ENCODE measurements around the gene EDA.

- TF ChIP-seq, protein P1, sequence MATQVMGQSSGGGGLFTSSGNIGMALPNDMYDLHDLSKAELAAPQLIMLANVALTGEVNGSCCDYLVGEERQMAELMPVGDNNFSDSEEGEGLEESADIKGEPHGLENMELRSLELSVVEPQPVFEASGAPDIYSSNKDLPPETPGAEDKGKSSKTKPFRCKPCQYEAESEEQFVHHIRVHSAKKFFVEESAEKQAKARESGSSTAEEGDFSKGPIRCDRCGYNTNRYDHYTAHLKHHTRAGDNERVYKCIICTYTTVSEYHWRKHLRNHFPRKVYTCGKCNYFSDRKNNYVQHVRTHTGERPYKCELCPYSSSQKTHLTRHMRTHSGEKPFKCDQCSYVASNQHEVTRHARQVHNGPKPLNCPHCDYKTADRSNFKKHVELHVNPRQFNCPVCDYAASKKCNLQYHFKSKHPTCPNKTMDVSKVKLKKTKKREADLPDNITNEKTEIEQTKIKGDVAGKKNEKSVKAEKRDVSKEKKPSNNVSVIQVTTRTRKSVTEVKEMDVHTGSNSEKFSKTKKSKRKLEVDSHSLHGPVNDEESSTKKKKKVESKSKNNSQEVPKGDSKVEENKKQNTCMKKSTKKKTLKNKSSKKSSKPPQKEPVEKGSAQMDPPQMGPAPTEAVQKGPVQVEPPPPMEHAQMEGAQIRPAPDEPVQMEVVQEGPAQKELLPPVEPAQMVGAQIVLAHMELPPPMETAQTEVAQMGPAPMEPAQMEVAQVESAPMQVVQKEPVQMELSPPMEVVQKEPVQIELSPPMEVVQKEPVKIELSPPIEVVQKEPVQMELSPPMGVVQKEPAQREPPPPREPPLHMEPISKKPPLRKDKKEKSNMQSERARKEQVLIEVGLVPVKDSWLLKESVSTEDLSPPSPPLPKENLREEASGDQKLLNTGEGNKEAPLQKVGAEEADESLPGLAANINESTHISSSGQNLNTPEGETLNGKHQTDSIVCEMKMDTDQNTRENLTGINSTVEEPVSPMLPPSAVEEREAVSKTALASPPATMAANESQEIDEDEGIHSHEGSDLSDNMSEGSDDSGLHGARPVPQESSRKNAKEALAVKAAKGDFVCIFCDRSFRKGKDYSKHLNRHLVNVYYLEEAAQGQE (IDR thresholded peaks at IDR 0.05; ENCODE audit: insufficient read depth in 1 of 2, low read depth in 2 of 2, low read length in 2 of 2) = no peak
- no peak for TF ChIP-seq POLR2AphosphoS5 (IDR thresholded peaks at IDR 0.05; ENCODE audit: low read depth, low read length)
Observed at GRCh38 chrX:70026851-70027200, 410.9 kb downstream of the EDA start.
